Caco-2 (cell line): ENCODE results near the gene COL27A1. TPM values are rescaled to one million over a fixed set of nuclear protein-coding genes. Genes with fewer than 3 reads are reported as not detected.

ENCODE experiments used
- BruUV-seq: library from RNA; stranded (reverse); fragments of 400-500 nt; replicated peaks from 2 replicates; lab custom pipeline; 2021; lab: Mats Ljungman, UMichigan
- CTCF ChIA-PET: fragments of 300-600 bp; sonication (Branson Sonifier 250); formaldehyde crosslinking; loops from one replicate; lab custom pipeline; 2022; ENCODE audit warnings: antibody characterized with exemption; lab: Charles Lee
- POLR2A ChIA-PET: fragments of 300-600 bp; sonication (Branson Sonifier 250); formaldehyde crosslinking; loops from one replicate; lab custom pipeline; 2022; ENCODE audit warnings: antibody characterized with exemption; lab: Charles Lee
- DNase-seq, 2 experiments: peaks; one replicate each; pipeline versions ENCODE4 v3.0.0 to v3.0.0-alpha.2; 2020 to 2022
- H3K27me3 ChIP-seq: replicated peaks from 2 replicates; pipeline ENCODE4 v1.6.0; 2011; ENCODE audit warnings: low read length; ENCODE audit not compliant: control insufficient read depth, insufficient read depth
- H3K36me3 ChIP-seq: 2 replicates; pipeline ENCODE4 v1.5.1; 2011; ENCODE audit warnings: low read length; ENCODE audit not compliant: control insufficient read depth, insufficient read depth
- H3K4me1 ChIP-seq: fragments of 250-450 bp; sonication (Bioruptor Pico); 2 replicates; pipeline ENCODE4 v1.5.1; 2020; ENCODE audit warnings: mild to moderate bottlenecking
- H3K4me3 ChIP-seq: 2 replicates; pipeline ENCODE4 v1.5.1; 2011; ENCODE audit warnings: low read depth, mild to moderate bottlenecking, control low read depth, low read length
- H3K9me3 ChIP-seq: fragments of 250-450 bp; sonication (Bioruptor Pico); 2 replicates; pipeline ENCODE4 v1.5.1; 2020; ENCODE audit warnings: mild to moderate bottlenecking, moderate library complexity
- H3K27ac Mint-ChIP-seq: one replicate; pipeline ENCODE4 v1.8.0; 2022; ENCODE audit warnings: mixed read lengths; ENCODE audit not compliant: unreplicated experiment
- H3K27me3 Mint-ChIP-seq: one replicate; pipeline ENCODE4 v1.8.0; 2022; ENCODE audit warnings: mixed read lengths; ENCODE audit not compliant: insufficient read depth, unreplicated experiment
- H3K36me3 Mint-ChIP-seq: one replicate; pipeline ENCODE4 v1.8.0; 2022; ENCODE audit warnings: mild to moderate bottlenecking, mixed read lengths; ENCODE audit not compliant: insufficient read depth, unreplicated experiment
- H3K4me1 Mint-ChIP-seq: one replicate; pipeline ENCODE4 v1.8.0; 2022; ENCODE audit warnings: low read depth, mixed read lengths; ENCODE audit not compliant: unreplicated experiment
- H3K4me3 Mint-ChIP-seq: one replicate; pipeline ENCODE4 v1.8.0; 2022; ENCODE audit warnings: mild to moderate bottlenecking, moderate library complexity, mixed read lengths; ENCODE audit not compliant: unreplicated experiment
- H3K9me3 Mint-ChIP-seq: one replicate; pipeline ENCODE4 v1.8.0; 2022; ENCODE audit warnings: mixed read lengths; ENCODE audit not compliant: unreplicated experiment
- intact Hi-C: fragments of 100-400 bp; cut with micrococcal nuclease; formaldehyde crosslinking; loops from one replicate; pipeline ENCODE4 v1.10.0; 2022; ENCODE audit not compliant: unreplicated experiment
- total RNA-seq: library from RNA; stranded (reverse); gene quantifications from 2 replicates; pipeline ENCODE4 v1.2.3, GENCODE V29; 2022
- TF ChIP-seq, protein P1 (sequence below), 2 experiments: fragments of 200-600 bp in 1 of 2; IDR thresholded peaks; 1 replicate in 1 of 2; 2 replicates in 1 of 2; pipeline versions ENCODE4 v1.5.1 to v1.8.0; 2011 to 2022; ENCODE audit warnings: antibody characterized with exemption in 1 of 2, control low read depth in 1 of 2, inconsistent platforms in 1 of 2, low read depth in 1 of 2, low read length in 1 of 2, mild to moderate bottlenecking in 1 of 2, moderate library complexity in 1 of 2; ENCODE audit not compliant: insufficient read depth in 1 of 2, severe bottlenecking in 1 of 2, unreplicated experiment in 1 of 2

The COL27A1 gene
- total RNA-seq, 1 experiment from 2014 or later: 31.1 TPM

- BruUV-seq: no TSS peak
Observed at GRCh38 chr9:114269023-114269422, 113.7 kb downstream of the COL27A1 start.

DNA sequence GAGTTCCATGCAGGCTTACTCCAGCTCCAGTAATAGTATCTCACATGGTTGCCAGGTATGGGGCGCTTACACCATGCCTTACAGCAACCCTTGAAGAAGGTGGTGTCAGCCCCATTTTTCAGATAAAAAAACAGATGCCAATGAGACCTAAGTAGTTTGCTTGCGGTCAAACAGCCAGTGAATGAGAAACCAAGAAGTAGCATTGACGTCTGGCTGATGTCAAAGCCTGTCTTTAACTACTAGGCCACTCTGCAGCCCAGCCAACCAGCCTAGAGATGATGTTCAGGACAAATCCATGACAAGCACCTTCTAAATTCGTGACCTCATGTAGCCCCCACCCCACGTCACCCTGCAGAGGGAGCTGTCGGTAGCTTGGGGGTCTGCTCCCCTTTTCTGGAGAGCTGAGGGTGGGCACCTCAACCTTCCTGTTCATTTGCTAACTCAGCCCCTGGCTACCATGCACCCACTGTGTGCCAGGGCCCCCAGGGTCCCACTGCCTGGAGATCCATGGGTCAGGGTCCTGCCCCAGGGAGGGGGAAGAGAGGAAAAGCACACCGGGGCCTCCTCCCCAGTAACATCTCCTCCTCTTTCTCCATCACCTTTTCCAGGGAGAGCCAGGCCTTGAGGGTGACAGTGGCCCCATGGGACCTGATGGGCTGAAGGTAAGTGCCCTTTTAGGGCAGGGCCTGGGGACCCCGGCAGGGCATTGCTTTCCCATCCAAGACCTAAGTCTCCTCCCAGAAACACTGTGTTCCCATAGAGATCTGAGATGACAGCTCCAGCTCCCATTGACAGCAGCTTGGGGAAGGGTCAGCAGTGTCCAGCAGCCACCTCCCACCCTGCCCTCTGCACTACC is 115.0 kb downstream of the COL27A1 start:
- TF ChIP-seq, protein P1, sequence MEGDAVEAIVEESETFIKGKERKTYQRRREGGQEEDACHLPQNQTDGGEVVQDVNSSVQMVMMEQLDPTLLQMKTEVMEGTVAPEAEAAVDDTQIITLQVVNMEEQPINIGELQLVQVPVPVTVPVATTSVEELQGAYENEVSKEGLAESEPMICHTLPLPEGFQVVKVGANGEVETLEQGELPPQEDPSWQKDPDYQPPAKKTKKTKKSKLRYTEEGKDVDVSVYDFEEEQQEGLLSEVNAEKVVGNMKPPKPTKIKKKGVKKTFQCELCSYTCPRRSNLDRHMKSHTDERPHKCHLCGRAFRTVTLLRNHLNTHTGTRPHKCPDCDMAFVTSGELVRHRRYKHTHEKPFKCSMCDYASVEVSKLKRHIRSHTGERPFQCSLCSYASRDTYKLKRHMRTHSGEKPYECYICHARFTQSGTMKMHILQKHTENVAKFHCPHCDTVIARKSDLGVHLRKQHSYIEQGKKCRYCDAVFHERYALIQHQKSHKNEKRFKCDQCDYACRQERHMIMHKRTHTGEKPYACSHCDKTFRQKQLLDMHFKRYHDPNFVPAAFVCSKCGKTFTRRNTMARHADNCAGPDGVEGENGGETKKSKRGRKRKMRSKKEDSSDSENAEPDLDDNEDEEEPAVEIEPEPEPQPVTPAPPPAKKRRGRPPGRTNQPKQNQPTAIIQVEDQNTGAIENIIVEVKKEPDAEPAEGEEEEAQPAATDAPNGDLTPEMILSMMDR (IDR thresholded peaks at IDR 0.05; ENCODE audit: insufficient read depth in 1 of 2, low read depth in 1 of 2, low read length in 1 of 2, severe bottlenecking in 1 of 2, unreplicated experiment in 1 of 2): no peak
- POLR2A ChIA-PET: no interaction called here
- CTCF ChIA-PET: no interaction called here
- no peak overlapping the region for H3K27ac Mint-ChIP-seq
- no peaks in the 10 kb centered on the region for H3K27me3 Mint-ChIP-seq
- H3K36me3 ChIP-seq: peaks cover 1% of the 10 kb centered on the region; the same call in 1 of the 2 replicates
- H3K4me3 Mint-ChIP-seq: no peak overlapping the region
- H3K4me3 ChIP-seq: no peak overlapping the region
- no peaks in the 10 kb centered on the region for H3K27me3 ChIP-seq
- peaks cover 16% of the 10 kb centered on the region; the same call in 1 of the 2 replicates for H3K4me1 ChIP-seq
- H3K4me1 Mint-ChIP-seq: peaks cover 17% of the 10 kb centered on the region
- no peaks in the 10 kb centered on the region for H3K9me3 ChIP-seq
- no peaks in the 10 kb centered on the region for H3K9me3 Mint-ChIP-seq
- BruUV-seq: no TSS peak
- intact Hi-C loops: loop anchor here (5.0 kb wide), 1 partner anchor 188 kb away; no protein-coding TSS in a partner anchor
- DNase-seq: no peak
- peaks cover 12% of the 10 kb centered on the region for H3K36me3 Mint-ChIP-seq

More at GRCh38 chr9:114269023-114269422, 113.7 kb downstream of the COL27A1 start:
- Mint-ChIP-seq H3K36me3 (peaks cover 12% of the 10 kb centered on the region), H3K27me3 (no peaks in the 10 kb centered on the region), H3K4me1 (peaks cover 17% of the 10 kb centered on the region), H3K4me3 (no peak overlapping the region), H3K9me3 (no peaks in the 10 kb centered on the region), H3K27ac (no peak overlapping the region)
- Histone ChIP-seq H3K27me3 (no peaks in the 10 kb centered on the region), H3K4me3 (no peak overlapping the region), H3K36me3 (peaks cover 1% of the 10 kb centered on the region; the same call in 1 of the 2 replicates), H3K4me1 (peaks cover 16% of the 10 kb centered on the region; the same call in 1 of the 2 replicates), H3K9me3 (no peaks in the 10 kb centered on the region)
- TF ChIP-seq, protein P1 (IDR thresholded peaks at IDR 0.05; ENCODE audit: insufficient read depth in 1 of 2, low read depth in 1 of 2, low read length in 1 of 2, severe bottlenecking in 1 of 2, unreplicated experiment in 1 of 2): no peak
- intact Hi-C loops: no loop called here
- POLR2A ChIA-PET: no interaction called here
- no peak for DNase-seq
- CTCF ChIA-PET: no interaction called here

- CTCF ChIA-PET: no interaction called here
- intact Hi-C loops: loop anchor here (5.0 kb wide), 1 partner anchor 190 kb away; no protein-coding TSS in a partner anchor
- Mint-ChIP-seq H3K9me3 (no peaks in the 10 kb centered on the region), H3K36me3 (peaks cover 5% of the 10 kb centered on the region), H3K4me1 (peaks cover 17% of the 10 kb centered on the region), H3K27ac (no peak overlapping the region), H3K27me3 (no peaks in the 10 kb centered on the region), H3K4me3 (no peak overlapping the region)
- POLR2A ChIA-PET: no interaction called here
- BruUV-seq: no TSS peak
- no peak overlapping the region for H3K4me3 ChIP-seq
- TF ChIP-seq, protein P1 (IDR thresholded peaks at IDR 0.05; ENCODE audit: insufficient read depth in 1 of 2, low read depth in 1 of 2, low read length in 1 of 2, severe bottlenecking in 1 of 2, unreplicated experiment in 1 of 2): peak; percentile 27 to 30
- H3K36me3 ChIP-seq: peaks cover 4% of the 10 kb centered on the region
- DNase-seq: no peak
- H3K4me1 ChIP-seq: peaks cover 16% of the 10 kb centered on the region; the same call in 1 of the 2 replicates
- no peaks in the 10 kb centered on the region for H3K27me3 ChIP-seq
- no peaks in the 10 kb centered on the region for H3K9me3 ChIP-seq
Observed at GRCh38 chr9:114271556-114272510, 116.5 kb downstream of the COL27A1 start.
